GM19324 (cell line): ENCODE data around the gene TOM1.
"Not testable (repeated sequence)": the region's sequence is repeated elsewhere in the genome, so short reads cannot be mapped to it uniquely, and the experiment has no call there.

ENCODE experiments used
- ATAC-seq: cut with Tn5 transposase; IDR thresholded peaks from one replicate; pipeline ENCODE4 v1.9.1; 2021; ENCODE audit warnings: mild to moderate bottlenecking, moderate library complexity; ENCODE audit not compliant: unreplicated experiment, low FRiP score

TOM1 gene

DNA sequence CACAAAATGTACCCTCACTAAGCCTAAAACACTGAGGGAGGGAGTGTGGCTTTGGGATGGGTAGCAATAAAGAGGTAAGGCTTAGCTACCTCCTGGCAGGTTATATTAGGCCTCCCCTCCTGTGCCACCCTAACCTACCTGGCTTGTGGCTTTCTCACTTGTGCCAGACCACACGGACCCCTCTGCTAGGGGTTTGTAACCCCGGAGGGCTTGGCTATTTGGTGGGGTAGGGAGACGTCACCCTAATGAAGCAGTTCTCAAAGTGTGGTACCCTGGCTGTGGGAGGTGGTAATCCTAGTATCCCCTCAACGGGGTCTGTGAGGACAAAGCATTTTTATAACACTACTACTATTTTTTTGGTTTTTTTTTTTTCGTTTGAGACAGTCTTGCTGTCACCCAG lies 91.2 kb downstream of the TOM1 start:
- no peak for ATAC-seq

DNA sequence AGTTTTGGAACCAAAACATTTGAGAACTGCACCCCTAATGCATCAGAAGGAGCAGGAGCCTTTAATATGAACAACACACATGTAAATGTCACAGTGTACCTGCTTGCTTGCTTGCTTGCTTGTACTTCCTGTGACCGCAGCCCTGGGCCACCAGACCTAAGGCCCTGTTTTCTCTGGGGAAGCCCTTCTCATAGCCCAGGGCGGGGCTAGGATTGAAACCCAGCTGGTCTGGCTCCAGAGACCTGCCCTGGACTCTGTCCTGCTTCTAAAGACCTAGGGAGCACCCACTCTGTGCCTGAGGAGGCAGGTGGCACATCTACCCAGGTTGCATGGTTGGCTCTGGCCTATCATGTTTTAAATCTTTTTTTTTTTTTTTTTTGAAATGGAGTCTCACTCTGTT lies 92.7 kb downstream of the TOM1 start:
- ATAC-seq, result no peak

DNA sequence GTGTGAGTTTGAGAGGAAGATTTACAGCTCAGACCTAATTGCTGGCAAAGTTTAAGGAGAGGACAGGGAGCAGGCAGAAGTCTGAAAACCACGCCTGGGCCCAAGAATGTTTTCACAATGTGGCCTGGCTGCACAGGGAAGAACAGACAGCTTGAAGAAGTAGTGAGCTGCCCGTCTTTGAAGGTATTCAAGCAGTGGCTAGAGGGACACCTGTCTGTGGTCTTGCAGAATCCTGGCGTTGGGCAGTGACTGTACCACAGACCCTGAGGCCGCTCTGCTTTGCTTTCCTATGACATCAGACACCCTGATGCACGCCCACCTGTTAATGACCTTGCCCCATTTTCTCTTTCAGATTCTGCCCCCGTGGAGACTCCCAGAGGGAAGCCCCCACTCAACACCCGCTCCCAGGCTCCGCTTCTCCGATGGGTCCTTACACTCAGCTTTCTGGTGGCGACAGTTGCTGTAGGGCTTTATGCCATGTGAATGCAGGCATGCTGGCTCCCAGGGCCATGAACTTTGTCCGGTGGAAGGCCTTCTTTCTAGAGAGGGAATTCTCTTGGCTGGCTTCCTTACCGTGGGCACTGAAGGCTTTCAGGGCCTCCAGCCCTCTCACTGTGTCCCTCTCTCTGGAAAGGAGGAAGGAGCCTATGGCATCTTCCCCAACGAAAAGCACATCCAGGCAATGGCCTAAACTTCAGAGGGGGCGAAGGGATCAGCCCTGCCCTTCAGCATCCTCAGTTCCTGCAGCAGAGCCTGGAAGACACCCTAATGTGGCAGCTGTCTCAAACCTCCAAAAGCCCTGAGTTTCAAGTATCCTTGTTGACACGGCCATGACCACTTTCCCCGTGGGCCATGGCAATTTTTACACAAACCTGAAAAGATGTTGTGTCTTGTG lies 93.7 kb downstream of the TOM1 start:
- no peak for ATAC-seq

DNA sequence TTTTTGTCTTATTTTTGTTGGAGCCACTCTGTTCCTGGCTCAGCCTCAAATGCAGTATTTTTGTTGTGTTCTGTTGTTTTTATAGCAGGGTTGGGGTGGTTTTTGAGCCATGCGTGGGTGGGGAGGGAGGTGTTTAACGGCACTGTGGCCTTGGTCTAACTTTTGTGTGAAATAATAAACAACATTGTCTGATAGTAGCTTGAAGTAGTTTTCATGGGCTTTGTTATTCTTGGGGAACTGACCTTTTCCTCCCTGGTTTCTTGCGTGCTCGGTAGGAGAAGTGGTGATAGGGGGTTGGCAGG lies 94.3 kb downstream of the TOM1 start:
- ATAC-seq, result no peak

- ATAC-seq, result no peak
Observed at GRCh38 chr22:35394810-35395563, 95.3 kb downstream of the TOM1 start.

DNA sequence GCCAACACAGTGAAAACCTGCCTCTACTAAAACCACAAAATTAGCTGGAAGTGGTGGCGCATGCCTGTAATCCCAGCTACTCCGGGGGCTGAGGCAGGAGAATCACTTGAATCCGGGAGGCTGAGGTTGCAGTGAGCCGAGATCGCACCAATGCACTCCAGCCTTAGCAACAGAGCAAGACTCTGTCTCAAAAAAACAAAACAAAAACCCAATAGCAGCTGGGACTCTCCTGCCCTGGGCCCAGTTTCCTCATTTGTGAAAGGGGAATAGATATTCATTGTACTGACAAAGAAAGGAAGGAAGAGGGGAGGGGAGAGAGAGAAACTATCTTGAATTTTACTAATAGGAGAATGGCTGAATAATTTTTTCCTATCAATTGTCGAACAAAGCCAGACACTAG lies 96.9 kb downstream of the TOM1 start:
- not testable (repeated sequence) for ATAC-seq

DNA sequence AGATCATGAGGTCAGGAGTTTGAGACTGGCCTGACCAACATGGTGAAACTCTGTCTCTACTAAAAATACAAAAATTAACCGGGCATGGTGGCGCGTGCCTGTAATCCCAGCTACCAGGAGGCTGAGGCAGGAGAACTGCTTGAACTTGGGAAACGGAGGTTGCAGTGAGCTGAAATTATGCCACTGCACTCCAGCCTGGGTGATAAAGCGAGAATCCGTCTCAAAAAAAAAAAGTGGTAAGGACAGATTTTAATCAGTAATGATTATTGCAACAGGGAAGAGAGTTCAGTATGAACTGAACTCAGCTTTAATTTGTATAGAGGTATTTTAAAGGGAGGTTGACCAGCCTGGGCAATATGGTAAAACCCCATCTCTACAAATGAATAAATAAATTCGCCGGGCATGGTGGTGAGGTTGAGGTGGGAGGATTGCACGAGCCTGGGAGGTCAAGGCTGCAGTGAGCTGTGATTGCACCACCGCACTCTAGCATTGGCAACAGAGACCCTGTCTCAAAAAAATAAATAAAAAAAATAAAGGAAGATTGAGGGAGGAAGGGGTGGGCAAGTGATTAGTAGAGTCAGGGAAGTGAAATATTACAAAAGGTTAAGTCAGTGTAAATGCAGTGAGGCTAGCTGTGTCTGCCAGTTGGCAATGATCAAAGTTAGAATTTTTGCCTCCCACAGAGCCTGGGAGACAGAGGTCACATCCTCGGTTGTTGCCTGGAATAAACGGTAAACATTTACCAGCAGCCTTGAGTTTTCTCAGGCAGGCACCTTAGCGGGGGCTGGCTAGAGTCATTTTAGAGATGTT lies 97.6 kb downstream of the TOM1 start:
- no peak for ATAC-seq
